ENCODE measurements around the gene CLDN24.

Gene CLDN24

GRCh38 chr4:183342541-183343533, 20.6 kb upstream of the CLDN24 start:
- DNase-seq (ENCODE audit: low spot score): no peak
- in situ Hi-C loops (cut with MboI; ENCODE audit: low pct_unique_long_range_greater_than_20kb, low sequenced_read_pairs, unreplicated experiment): no loop called here

GRCh38 chr4:183337833-183338232, 15.6 kb upstream of the CLDN24 start:
- DNase-seq (ENCODE audit: low spot score): no peak
- in situ Hi-C loops (cut with MboI; ENCODE audit: low pct_unique_long_range_greater_than_20kb, low sequenced_read_pairs, unreplicated experiment): no loop called here

More at GRCh38 chr4:183342541-183343533, 20.6 kb upstream of the CLDN24 start:
- TF ChIP-seq CTCF (IDR thresholded peaks at IDR 0.05; ENCODE audit: extremely low read depth, insufficient read depth, missing control alignments): no peak

GRCh38 chr4:183337349-183337748, 15.1 kb upstream of the CLDN24 start:
- no peak for TF ChIP-seq CTCF (IDR thresholded peaks at IDR 0.05; ENCODE audit: extremely low read depth, insufficient read depth, missing control alignments)
- DNase-seq (ENCODE audit: low spot score): no peak
- in situ Hi-C loops (cut with MboI; ENCODE audit: low pct_unique_long_range_greater_than_20kb, low sequenced_read_pairs, unreplicated experiment): no loop called here

More at GRCh38 chr4:183337833-183338232, 15.6 kb upstream of the CLDN24 start:
- TF ChIP-seq CTCF (IDR thresholded peaks at IDR 0.05; ENCODE audit: extremely low read depth, insufficient read depth, missing control alignments): no peak

GRCh38 chr4:183335369-183335940, 13.2 kb upstream of the CLDN24 start:
- no peak for DNase-seq (ENCODE audit: low spot score)
- in situ Hi-C loops (cut with MboI; ENCODE audit: low pct_unique_long_range_greater_than_20kb, low sequenced_read_pairs, unreplicated experiment): no loop called here
- TF ChIP-seq CTCF (IDR thresholded peaks at IDR 0.05; ENCODE audit: extremely low read depth, insufficient read depth, missing control alignments): no peak

- in situ Hi-C loops (cut with MboI; ENCODE audit: low pct_unique_long_range_greater_than_20kb, low sequenced_read_pairs, unreplicated experiment): no loop called here
- DNase-seq (ENCODE audit: low spot score): no peak
- no peak for TF ChIP-seq CTCF (IDR thresholded peaks at IDR 0.05; ENCODE audit: extremely low read depth, insufficient read depth, missing control alignments)
Observed at GRCh38 chr4:183333983-183334382, 11.8 kb upstream of the CLDN24 start.

- DNase-seq (ENCODE audit: low spot score): no peak
- no peak for TF ChIP-seq CTCF (IDR thresholded peaks at IDR 0.05; ENCODE audit: extremely low read depth, insufficient read depth, missing control alignments)
- in situ Hi-C loops (cut with MboI; ENCODE audit: low pct_unique_long_range_greater_than_20kb, low sequenced_read_pairs, unreplicated experiment): no loop called here
Observed at GRCh38 chr4:183333202-183333601, 11.0 kb upstream of the CLDN24 start.

Measured in GM13977 (cell line).